GM12878 (cell line): ENCODE measurements around the gene MAN2B1.

Experiments
- POLR2A ChIP-seq: IDR thresholded peaks from 2 replicates; pipeline ENCODE4 v1.6.1; 2011; ENCODE audit warnings: low read depth, mild to moderate bottlenecking, low read length
- TF ChIP-seq, protein P1 (sequence below), 3 experiments: IDR thresholded peaks in 2 of 3; conservative IDR thresholded peaks in 1 of 3; 2 replicates each; pipeline ENCODE4 v1.5.1; 2011; ENCODE audit warnings: low read depth in 3 of 3, low read length in 3 of 3, mild to moderate bottlenecking in 3 of 3, control low read depth in 2 of 3, moderate library complexity in 2 of 3, inconsistent platforms in 1 of 3, mixed read lengths in 1 of 3; ENCODE audit not compliant: control insufficient read depth in 2 of 3, insufficient read depth in 1 of 3; ENCODE audit errors: extremely low read depth in 1 of 3

- TF ChIP-seq POLR2A = no peak
- TF ChIP-seq, protein P1, sequence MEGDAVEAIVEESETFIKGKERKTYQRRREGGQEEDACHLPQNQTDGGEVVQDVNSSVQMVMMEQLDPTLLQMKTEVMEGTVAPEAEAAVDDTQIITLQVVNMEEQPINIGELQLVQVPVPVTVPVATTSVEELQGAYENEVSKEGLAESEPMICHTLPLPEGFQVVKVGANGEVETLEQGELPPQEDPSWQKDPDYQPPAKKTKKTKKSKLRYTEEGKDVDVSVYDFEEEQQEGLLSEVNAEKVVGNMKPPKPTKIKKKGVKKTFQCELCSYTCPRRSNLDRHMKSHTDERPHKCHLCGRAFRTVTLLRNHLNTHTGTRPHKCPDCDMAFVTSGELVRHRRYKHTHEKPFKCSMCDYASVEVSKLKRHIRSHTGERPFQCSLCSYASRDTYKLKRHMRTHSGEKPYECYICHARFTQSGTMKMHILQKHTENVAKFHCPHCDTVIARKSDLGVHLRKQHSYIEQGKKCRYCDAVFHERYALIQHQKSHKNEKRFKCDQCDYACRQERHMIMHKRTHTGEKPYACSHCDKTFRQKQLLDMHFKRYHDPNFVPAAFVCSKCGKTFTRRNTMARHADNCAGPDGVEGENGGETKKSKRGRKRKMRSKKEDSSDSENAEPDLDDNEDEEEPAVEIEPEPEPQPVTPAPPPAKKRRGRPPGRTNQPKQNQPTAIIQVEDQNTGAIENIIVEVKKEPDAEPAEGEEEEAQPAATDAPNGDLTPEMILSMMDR (IDR thresholded peaks at IDR 0.05 in 2 of 3, conservative IDR thresholded peaks at IDR 0.05 in 1 of 3; ENCODE audit: control insufficient read depth in 2 of 3, extremely low read depth in 1 of 3, insufficient read depth in 1 of 3, low read depth in 3 of 3, low read length in 3 of 3) = no peak
These were observed 55.2 kb downstream of the MAN2B1 start for GRCh38 chr19:12611361-12611699.
